GM12874 (cell line): Measurements from ENCODE around the gene MBD3L3.

Source experiments
- TF ChIP-seq, protein P1 (sequence below): IDR thresholded peaks from 2 replicates; pipeline ENCODE4 v1.5.1; 2011; ENCODE audit warnings: low read depth, mild to moderate bottlenecking, control low read depth, low read length, moderate library complexity; ENCODE audit not compliant: insufficient read depth

MBD3L3 gene

DNA sequence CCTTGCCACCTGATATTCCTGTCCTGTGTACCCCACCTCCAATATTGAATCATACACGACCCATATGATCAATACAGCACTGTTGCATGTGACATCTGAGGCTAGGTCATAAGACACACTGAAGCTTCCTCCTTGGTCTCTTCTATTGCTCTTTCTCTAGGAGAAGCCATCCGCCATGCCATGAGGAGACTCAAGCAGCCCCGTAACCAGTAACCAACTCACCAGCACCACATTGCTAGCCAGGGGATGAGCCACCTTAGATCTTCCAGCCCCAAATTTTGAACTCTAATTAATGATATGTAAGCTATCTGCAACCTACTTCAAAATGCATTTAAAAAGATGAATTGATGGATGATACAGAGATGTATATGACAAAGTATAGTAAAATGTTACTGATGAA is 39.6 kb upstream of the MBD3L3 start:
- TF ChIP-seq, protein P1, sequence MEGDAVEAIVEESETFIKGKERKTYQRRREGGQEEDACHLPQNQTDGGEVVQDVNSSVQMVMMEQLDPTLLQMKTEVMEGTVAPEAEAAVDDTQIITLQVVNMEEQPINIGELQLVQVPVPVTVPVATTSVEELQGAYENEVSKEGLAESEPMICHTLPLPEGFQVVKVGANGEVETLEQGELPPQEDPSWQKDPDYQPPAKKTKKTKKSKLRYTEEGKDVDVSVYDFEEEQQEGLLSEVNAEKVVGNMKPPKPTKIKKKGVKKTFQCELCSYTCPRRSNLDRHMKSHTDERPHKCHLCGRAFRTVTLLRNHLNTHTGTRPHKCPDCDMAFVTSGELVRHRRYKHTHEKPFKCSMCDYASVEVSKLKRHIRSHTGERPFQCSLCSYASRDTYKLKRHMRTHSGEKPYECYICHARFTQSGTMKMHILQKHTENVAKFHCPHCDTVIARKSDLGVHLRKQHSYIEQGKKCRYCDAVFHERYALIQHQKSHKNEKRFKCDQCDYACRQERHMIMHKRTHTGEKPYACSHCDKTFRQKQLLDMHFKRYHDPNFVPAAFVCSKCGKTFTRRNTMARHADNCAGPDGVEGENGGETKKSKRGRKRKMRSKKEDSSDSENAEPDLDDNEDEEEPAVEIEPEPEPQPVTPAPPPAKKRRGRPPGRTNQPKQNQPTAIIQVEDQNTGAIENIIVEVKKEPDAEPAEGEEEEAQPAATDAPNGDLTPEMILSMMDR: no peak

DNA sequence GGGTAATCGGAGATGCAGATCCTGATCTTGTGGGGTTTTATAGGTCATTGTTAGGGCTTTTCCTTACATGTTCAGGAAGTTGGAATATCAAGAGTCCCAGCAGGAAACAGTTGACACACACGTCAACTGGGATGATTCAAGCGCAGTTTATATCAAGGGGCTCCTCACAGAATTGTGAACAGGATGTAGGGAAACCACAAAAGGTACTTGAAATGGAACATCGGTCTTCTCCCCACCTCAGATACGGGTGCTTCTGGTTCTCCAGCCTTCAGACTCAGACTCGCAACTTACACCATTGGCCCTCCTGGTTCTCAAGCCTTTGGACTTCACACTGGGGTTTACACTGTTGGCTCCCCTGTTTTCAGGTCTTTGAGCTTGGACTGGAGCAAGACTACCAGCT is 30.5 kb upstream of the MBD3L3 start:
- TF ChIP-seq, protein P1: no peak

DNA sequence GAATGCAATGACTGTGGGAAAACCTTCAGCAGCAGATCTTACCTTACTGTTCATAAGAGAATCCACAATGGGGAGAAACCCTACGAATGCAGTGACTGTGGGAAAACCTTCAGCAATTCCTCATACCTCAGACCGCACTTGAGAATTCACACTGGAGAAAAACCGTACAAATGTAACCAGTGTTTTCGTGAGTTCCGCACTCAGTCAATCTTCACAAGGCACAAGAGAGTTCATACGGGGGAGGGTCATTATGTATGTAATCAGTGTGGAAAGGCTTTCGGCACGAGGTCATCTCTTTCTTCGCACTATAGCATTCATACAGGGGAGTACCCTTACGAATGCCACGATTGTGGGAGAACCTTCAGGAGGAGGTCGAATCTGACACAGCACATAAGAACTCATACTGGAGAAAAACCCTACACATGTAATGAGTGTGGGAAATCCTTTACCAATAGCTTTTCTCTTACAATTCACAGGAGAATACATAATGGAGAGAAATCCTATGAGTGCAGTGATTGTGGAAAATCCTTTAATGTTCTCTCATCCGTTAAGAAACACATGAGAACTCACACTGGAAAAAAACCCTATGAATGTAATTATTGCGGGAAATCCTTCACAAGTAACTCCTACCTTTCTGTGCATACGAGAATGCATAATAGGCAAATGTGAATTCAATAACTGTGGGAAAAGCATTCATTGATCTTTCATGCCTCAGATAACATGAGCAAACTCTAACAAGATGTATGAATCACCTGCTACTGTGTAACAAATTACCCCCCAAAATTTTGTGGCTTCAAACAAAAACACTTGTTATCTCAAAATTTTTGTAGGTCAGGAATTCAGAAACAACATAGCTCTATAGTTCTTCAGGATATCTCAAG is 24.8 kb upstream of the MBD3L3 start:
- TF ChIP-seq, protein P1: no peak

DNA sequence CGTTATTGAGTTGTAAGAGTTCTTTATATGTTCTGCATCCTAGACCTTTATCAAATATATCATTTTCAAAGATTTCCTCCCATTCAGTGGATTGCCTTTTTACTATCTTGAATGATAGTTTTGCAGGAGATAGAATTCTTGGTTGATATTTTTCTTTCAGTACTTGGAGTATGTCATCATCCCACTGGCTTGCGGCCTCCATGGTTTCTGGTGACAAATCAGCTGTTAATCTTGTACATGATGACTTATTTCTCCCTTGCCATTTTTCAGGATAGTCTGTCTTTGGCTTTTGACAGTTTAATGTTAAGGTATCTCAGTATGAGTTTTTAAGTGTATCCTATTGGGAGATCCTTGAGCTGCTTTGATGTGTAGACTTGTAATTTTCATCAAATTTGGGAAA is 19.5 kb upstream of the MBD3L3 start:
- TF ChIP-seq, protein P1: no peak

DNA sequence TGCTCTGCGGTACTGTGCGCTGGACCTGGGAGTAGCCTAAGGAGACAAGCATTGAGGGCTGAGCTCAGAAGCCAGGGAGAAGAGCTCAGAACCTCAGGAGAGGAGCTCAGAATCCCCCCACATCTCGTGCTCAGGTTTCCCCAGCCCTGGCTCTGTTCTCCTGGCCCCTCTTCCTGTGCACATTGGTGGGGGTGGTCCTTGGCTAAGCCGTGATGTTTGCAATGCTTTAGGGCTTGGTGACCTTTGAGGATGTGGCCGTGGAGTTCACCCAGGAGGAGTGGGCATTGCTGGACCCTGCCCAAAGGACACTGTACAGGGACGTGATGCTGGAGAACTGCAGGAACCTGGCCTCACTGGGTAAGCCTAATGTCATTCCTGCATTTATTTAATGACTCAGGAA is 17.7 kb upstream of the MBD3L3 start:
- TF ChIP-seq, protein P1: no peak

DNA sequence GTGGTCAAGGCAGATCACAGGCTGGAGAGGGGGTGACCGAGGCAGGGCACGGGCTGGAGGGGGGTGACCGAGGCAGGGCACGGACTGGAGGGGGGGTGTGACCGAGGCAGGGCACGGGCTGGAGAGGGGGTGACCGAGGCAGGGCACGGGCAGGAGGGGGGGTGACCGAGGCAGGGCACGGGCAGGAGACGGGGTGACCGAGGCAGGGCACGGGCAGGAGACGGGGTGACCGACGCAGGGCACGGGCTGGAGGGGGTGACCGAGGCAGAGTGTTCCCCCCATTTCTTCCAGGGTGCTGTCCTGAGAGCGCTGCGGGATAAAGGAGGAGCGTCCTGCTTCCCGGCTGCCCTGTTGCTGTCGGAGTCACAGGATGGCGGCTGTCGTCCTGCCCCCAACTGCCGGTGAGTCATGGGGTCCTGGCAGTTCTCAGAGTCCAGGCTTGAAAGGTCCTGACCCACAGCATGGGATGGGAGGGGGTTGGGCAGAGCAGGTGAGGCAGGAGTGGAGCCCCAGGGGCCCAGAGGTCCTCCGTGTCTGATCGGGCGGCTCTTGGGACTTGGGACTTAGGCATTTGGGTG is 16.3 kb upstream of the MBD3L3 start:
- TF ChIP-seq, protein P1: no peak

DNA sequence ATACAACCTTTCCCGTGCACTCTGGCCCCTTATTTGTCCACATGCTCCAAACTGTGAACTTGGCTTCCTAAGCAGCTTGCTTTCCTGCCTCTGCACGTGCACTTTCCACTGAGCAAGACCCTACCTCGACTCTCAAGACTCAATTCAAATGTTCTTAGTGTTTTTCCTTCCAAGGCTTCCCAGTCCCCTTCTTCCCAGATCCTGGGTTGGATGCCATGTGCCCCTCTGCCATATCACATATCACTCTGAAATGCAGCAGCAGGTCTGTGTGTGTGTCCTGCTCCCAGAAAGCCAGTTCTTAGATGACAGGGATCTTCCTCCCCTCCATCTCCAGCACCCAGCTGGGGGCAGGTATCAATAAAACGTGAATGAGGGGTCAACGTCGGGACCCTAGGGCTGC is 14.1 kb upstream of the MBD3L3 start:
- TF ChIP-seq, protein P1: no peak
